SH-SY5Y (cell line): ENCODE measurements around the gene CCND2.

Experiments
- GATA2 ChIP-seq: IDR thresholded peaks from 2 replicates; pipeline ENCODE4 v1.6.1; 2011; ENCODE audit warnings: mild to moderate bottlenecking, low read depth, low read length
- GATA3 ChIP-seq: IDR thresholded peaks from 2 replicates; pipeline ENCODE4 v1.6.1; 2011; ENCODE audit warnings: low read depth, mild to moderate bottlenecking, low read length, moderate library complexity

- TF ChIP-seq GATA2, result no peak
- TF ChIP-seq GATA3, result no peak
These were observed 300 bp upstream of the CCND2 start for GRCh38 chr12:4273273-4273651.
